Muscle layer of colon (tissue), 2 donors: ENCODE data around the gene TTC39B.
"Not testable (repeated sequence)": the region's sequence is repeated elsewhere in the genome, so short reads cannot be mapped to it uniquely, and the experiment has no call there.

Source experiments
- H3K27ac ChIP-seq: one replicate; pipeline ENCODE4 v1.7.0; 2013; ENCODE audit warnings: low read depth, mild to moderate bottlenecking, low read length, moderate library complexity
- H3K27me3 ChIP-seq, 2 donors: one replicate each; pipeline ENCODE4 v1.7.0; 2013; ENCODE audit warnings: low read length in 2 of 2, mild to moderate bottlenecking in 2 of 2; ENCODE audit not compliant: insufficient read depth in 2 of 2, control insufficient read depth in 1 of 2
- H3K36me3 ChIP-seq: one replicate; pipeline ENCODE4 v1.7.0; 2013; ENCODE audit warnings: mild to moderate bottlenecking, low read length; ENCODE audit not compliant: insufficient read depth
- H3K4me1 ChIP-seq: one replicate; pipeline ENCODE4 v1.7.0; 2013; ENCODE audit warnings: mild to moderate bottlenecking, low read length; ENCODE audit not compliant: insufficient read depth
- H3K4me3 ChIP-seq, 2 donors: one replicate each; pipeline ENCODE4 v1.7.0; 2013; ENCODE audit warnings: low read length in 2 of 2, low read depth in 1 of 2, mild to moderate bottlenecking in 1 of 2, moderate library complexity in 1 of 2
- H3K9ac ChIP-seq: one replicate; pipeline ENCODE4 v1.7.0; 2013; ENCODE audit warnings: low read length
- H3K9me3 ChIP-seq: one replicate; pipeline ENCODE4 v1.7.0; 2013; ENCODE audit warnings: mild to moderate bottlenecking, low read length
- donor health status: abdominal sarcoma.
- donor health status: Adenocarcinoma of cecum.

TTC39B gene

DNA sequence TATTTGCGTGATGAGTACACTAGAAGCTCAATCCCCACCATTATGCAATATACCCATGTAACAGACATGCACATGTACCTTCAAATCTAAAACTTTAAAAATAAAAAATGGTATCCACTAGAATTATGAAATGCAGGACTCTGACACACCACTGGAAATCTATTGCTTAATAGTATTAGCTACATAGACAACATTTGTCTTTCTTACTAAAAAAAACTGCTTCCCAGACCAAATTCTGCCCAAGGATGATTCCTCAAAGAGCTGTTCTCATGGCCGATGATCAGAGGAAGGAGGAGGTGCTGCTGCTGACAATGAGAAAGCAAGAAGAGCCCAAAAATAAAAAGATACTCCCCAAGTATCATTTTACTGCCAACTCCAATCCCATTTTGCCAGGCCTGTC, 67.2 kb downstream of the TTC39B start:
- no peaks in the 10 kb centered on the region for H3K9me3 ChIP-seq
- no peak overlapping the region for H3K4me3 ChIP-seq
- H3K36me3 ChIP-seq, result no peaks in the 10 kb centered on the region
- H3K9ac ChIP-seq, result no peak overlapping the region
- H3K4me1 ChIP-seq, result no peaks in the 10 kb centered on the region
- H3K27me3 ChIP-seq, result no peaks in the 10 kb centered on the region
- no peak overlapping the region for H3K27ac ChIP-seq

DNA sequence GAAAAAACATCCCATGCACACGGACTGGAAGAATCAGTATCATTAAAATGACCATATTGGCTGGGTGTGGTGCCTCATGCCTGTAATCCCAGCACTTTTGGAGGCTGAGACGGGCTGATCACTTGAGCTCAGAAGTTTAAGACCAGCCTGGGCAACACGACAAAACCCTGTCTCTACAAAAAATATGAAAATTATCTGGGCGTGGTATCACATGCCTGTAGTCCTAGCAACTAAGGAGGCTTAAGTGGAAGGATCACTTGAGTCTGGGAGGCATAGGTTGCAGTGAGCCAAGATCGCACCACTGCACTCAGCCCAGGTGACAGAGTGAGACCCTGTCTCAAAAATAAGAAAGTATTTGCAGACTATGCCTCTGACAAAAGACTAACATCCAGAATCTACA, 68.4 kb downstream of the TTC39B start:
- H3K9me3 ChIP-seq, result no peaks in the 10 kb centered on the region
- no peaks in the 10 kb centered on the region for H3K4me1 ChIP-seq
- H3K4me3 ChIP-seq, result no peak overlapping the region
- H3K36me3 ChIP-seq, result no peaks in the 10 kb centered on the region
- no peaks in the 10 kb centered on the region for H3K27me3 ChIP-seq
- no peak overlapping the region for H3K9ac ChIP-seq
- no peak overlapping the region for H3K27ac ChIP-seq

DNA sequence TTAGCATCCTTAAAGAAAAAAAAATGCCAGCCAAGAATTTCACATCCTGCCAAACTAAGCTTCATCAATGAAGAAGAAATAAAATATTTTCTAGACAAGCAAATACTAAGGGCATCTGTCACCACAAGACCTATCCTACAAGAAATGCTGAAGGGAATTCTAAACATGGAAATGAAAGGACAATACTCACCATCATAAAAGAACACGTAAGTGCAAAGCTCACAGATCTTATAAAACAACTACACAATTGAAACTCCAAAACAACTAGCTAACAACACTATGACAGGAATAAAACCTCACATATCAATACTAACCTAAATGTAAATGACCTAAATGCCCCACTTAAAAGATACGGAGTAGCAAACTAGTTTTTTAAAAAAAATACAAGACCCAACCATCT, 71.4 kb downstream of the TTC39B start:
- Histone ChIP-seq H3K27me3 (no peaks in the 10 kb centered on the region), H3K36me3 (no peaks in the 10 kb centered on the region), H3K9ac (no peak overlapping the region), H3K27ac (no peak overlapping the region), H3K9me3 (no peaks in the 10 kb centered on the region), H3K4me3 (no peak overlapping the region), H3K4me1 (no peaks in the 10 kb centered on the region)

DNA sequence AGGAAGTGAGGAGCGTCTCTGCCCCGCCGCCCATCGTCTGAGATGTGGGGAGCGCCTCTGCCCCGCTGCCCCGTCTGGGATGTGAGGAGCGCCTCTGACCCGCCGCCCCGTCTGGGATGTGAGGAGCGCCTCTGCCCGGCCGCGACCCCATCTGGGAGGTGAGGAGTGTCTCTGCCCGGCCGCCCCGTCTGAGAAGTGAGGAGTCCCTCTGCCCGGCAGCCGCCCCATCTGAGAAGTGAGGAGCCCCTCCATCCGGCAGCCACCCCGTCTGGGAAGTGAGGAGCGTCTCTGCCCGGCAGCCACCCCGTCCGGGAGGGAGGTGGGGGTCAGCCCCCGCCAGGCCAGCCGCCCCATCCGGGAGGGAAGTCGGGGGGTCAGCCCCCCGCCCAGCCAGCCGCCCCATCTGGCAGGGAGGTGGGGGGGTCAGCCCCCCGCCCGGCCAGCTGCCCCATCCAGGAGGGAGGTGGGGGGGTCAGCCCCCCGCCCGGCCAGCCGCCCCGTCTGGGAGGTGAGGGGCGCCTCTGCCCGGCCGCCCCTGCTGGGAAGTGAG, 73.0 kb downstream of the TTC39B start:
- H3K9ac ChIP-seq, H3K4me3 ChIP-seq, H3K4me1 ChIP-seq, H3K27me3 ChIP-seq, H3K9me3 ChIP-seq, H3K27ac ChIP-seq, H3K36me3 ChIP-seq: not testable (repeated sequence)

DNA sequence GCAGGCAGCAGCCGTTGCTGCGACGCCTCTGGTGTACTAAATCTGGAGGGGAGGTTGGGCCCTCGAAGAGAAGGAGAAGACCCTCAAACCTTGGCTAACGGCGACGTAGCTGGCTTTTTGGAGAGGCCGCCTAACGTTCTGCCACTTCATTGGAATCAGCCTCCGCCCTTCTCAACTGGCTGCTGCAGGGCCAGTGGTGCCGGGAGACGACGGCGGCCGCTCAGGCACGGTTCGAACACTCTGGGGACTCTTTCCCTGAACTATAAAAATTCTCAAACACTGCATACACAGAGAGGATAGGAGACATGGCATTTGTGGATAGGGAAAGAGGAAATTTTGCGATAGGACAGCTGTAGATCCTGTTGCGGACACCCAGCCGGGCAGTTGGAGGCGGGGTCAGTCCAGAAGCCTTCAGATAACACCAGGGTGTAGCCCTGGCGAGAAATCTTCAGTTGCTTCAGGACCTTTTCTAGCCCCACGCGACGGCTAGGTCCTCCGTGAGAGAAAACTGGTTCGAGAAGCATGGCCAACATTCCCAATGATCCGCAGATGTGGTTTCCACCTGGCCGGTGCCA, 74.2 kb downstream of the TTC39B start:
- not testable (repeated sequence) for H3K4me3 ChIP-seq, H3K27ac ChIP-seq, H3K27me3 ChIP-seq, H3K4me1 ChIP-seq, H3K9me3 ChIP-seq, H3K9ac ChIP-seq, H3K36me3 ChIP-seq

DNA sequence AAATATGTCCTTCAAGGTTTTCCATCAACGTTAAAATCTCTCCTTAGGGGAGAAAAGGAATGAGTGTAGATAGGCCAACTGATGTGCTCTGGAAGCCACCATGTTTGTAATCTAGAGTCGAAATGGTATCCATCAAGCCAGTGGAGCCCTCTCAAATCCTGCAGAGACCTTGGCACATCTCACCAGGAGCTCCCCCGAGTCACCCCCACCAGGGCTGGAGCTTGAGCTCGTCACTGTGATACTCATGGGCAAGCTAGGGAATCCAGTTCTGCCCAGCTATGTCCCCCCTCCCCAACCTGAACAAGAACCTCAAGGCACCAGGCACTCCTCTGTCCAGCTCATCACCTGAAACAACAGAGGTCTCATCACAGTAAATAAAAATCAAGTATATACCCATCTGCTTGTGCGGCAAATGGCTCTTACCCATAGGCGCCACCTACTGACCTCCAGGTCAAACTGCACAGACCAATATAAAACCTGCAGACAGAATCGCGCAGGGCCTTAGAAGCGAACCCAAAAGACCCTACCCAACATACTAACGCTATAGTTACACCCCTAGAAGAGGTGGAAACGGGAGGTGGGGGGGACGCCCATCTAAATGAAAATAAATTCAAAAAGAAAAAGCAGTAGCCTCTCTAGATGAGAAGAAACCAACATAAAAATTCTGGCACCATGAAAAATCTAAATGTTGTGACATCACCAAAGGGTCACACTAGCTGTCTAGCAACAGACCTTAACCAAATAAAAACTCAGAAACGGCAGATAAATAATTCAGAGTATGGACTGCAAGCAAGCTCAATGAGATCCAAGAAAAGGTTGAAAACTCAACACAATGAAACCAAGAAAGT, 75.0 kb downstream of the TTC39B start:
- Histone ChIP-seq H3K9me3 (no peaks in the 10 kb centered on the region), H3K4me3 (no peak overlapping the region), H3K27me3 (no peaks in the 10 kb centered on the region), H3K9ac (no peak overlapping the region), H3K36me3 (no peaks in the 10 kb centered on the region), H3K27ac (no peak overlapping the region), H3K4me1 (no peaks in the 10 kb centered on the region)

DNA sequence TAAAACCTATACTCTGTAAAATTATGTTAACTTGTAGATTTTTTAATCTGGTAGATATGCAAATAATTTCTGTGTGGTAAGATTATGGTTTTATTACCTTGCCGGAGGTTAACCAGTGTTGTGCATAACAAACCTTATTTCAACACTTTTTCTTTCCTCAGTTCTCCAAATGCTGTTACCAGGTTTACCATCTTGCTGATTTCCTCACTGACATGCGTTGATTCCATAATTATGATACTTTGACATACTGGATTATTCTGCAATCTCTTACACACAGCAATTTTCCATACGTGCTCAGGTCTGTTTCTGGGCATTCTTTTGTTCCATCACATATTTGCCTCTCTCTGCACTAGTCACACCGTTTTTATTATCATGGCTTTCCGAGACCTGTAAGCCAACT, 77.6 kb downstream of the TTC39B start:
- no peaks in the 10 kb centered on the region for H3K27me3 ChIP-seq
- no peak overlapping the region for H3K27ac ChIP-seq
- no peaks in the 10 kb centered on the region for H3K36me3 ChIP-seq
- H3K9me3 ChIP-seq, result no peaks in the 10 kb centered on the region
- H3K9ac ChIP-seq, result no peak overlapping the region
- H3K4me3 ChIP-seq, result no peak overlapping the region
- H3K4me1 ChIP-seq, result no peaks in the 10 kb centered on the region

DNA sequence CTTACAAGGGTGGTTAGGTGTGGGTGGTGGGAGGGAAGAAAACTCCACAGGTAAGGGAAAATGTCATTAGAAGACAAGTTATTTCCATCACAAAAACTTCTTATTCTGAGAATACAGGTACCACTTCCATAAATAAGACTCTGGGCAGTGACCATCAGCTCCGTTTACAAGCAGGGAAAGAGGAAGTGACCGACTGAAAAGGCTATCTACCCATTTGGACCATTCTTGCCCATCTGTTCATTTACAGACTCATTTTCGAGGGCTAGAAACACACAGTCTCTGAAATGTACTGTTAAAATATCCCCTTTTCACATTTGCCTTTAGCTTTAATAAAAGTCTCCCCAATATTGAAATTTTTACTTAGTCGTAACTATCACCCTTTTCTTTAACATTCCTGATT, 79.5 kb downstream of the TTC39B start:
- Histone ChIP-seq H3K27me3 (no peaks in the 10 kb centered on the region), H3K4me1 (no peaks in the 10 kb centered on the region), H3K27ac (no peak overlapping the region), H3K36me3 (peaks cover 5% of the 10 kb centered on the region), H3K9ac (no peak overlapping the region), H3K4me3 (no peak overlapping the region), H3K9me3 (no peaks in the 10 kb centered on the region)

DNA sequence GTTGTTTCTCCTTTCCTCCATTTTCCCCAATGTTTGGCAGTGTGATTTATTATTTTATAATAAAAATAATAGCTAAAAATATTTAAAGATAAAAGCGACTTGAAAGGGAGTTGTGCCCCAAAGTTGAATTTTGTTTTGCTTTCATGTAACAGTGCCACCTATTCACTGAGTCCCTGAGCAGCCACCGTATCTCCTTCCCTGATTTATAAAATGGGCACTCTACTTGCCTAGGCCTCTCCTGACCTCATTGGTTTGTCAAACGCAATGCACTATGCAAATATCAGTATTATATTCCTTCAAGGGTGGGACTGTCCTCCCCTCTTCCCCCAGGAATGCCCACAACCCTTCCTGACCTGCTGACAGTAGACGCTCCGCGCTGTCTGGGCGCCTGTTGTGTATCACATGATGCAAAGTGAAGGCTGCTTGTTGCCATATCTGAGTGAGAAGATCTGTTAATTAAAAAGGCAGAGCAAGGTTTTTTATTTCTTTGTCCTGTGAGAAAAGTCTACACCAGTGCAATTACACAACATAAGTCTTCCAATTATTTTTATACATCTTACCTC, 81.4 kb downstream of the TTC39B start:
- Histone ChIP-seq H3K4me1 (no peaks in the 10 kb centered on the region), H3K4me3 (no peak overlapping the region), H3K9ac (no peak overlapping the region), H3K9me3 (no peaks in the 10 kb centered on the region), H3K27me3 (no peaks in the 10 kb centered on the region), H3K36me3 (peaks cover 5% of the 10 kb centered on the region), H3K27ac (no peak overlapping the region)

DNA sequence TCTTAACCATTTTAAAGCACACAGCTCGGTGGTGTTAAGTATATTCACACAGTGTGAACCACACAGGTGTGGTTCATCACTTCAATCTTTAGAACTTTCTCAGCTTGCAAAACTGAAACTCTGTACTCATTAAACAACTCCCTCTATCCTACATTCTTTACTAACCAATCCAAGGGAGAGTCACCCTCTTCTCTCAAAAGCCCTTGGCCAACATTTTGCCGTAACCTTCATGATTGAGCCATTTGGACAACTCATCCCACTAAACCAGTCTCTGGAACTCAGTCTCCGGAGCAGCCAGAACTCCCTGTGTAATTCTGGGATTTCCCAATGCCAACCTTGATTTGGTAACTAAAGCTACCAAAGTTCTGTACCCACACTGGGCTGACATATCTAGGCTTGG, 84.7 kb downstream of the TTC39B start:
- H3K27ac ChIP-seq, result no peak overlapping the region
- H3K4me3 ChIP-seq, result no peak overlapping the region
- no peaks in the 10 kb centered on the region for H3K27me3 ChIP-seq
- H3K9ac ChIP-seq, result no peak overlapping the region
- H3K4me1 ChIP-seq, result no peaks in the 10 kb centered on the region
- no peaks in the 10 kb centered on the region for H3K9me3 ChIP-seq
- H3K36me3 ChIP-seq, result peaks cover 5% of the 10 kb centered on the region

DNA sequence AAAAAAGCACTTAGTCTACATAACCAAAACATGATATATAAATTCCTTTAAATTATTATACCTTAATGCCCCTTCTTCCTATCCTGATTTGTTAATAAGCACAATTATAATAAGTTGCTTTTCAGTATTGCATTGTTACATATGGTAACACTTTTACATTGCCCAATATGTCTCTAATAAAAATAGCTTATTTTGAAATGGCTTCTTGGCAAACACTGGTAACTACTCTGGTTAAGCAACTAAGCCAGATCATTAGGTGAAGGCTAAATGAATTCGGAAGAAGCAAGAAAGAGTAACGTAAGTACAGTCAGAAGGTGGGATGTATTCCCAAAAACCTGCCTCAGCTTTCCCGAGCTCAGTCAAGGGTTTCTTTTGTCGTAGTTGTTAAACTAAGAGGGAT, 85.3 kb downstream of the TTC39B start:
- H3K9ac ChIP-seq, result no peak overlapping the region
- H3K9me3 ChIP-seq, result no peaks in the 10 kb centered on the region
- H3K4me3 ChIP-seq, result no peak overlapping the region
- no peaks in the 10 kb centered on the region for H3K27me3 ChIP-seq
- H3K36me3 ChIP-seq, result peaks cover 5% of the 10 kb centered on the region
- no peaks in the 10 kb centered on the region for H3K4me1 ChIP-seq
- H3K27ac ChIP-seq, result no peak overlapping the region
